Uterus (tissue), 2 donors: Measurements from ENCODE around the gene SLC29A2.

Source experiments
- POLR2A ChIP-seq, 2 donors: fragments of 450-650 bp; IDR thresholded peaks; one replicate each; pipeline ENCODE4 v1.6.1; 2016; ENCODE audit warnings: antibody characterized with exemption in 2 of 2, mild to moderate bottlenecking in 1 of 2, moderate library complexity in 1 of 2
- TF ChIP-seq, protein P1 (sequence below), 4 experiments: fragments of 200-600 bp in 2 of 4; fragments of 450-650 bp in 2 of 4; sonication (generic) in 2 of 4; IDR thresholded peaks; one replicate each; pipeline ENCODE4 v1.5.1; 2016 to 2019; ENCODE audit warnings: antibody characterized with exemption in 4 of 4, mild to moderate bottlenecking in 2 of 4, moderate library complexity in 1 of 4

DNA sequence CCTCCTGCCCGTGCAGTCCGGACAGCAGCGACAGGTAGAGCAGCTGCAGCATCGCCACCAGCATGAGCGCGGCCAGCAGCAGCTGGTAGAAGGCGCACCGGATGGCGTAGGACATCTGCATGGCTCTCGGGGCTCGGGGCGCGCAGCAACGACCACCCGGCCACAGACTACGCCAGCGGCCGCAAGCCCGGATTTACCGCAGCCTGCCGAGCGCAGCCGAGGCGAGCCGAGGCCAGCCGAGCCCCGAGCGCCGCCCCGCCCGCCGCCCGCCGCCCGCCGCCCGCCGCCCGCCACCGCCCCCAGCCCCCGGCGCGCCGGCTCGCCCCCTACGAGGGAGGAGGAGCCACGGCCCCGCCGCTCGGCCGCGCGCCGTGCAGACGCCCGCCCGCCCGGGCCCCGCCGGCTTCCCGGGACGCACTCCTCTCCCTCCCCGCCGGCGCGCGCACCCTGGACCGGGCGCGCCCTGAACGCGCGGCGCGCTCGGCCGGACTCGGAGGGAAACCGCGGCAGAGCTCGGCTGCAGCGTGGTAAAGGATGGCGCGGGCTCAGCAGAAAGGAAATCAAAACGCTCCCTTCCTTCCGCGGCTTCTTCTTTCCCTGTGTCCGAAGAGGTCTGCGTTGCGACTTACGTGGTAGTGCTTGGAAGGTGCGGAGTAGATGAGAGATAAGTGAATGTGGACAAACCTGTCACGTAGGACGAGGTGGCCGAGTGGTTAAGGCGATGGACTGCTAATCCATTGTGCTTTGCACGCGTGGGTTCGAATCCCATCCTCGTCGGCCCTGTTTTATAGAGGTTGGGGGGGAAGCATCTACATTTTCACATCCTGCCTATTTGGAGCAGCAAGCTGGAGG lies 23.9 kb downstream of the SLC29A2 start, which contains the start of gene B4GAT1:
- TF ChIP-seq, protein P1, sequence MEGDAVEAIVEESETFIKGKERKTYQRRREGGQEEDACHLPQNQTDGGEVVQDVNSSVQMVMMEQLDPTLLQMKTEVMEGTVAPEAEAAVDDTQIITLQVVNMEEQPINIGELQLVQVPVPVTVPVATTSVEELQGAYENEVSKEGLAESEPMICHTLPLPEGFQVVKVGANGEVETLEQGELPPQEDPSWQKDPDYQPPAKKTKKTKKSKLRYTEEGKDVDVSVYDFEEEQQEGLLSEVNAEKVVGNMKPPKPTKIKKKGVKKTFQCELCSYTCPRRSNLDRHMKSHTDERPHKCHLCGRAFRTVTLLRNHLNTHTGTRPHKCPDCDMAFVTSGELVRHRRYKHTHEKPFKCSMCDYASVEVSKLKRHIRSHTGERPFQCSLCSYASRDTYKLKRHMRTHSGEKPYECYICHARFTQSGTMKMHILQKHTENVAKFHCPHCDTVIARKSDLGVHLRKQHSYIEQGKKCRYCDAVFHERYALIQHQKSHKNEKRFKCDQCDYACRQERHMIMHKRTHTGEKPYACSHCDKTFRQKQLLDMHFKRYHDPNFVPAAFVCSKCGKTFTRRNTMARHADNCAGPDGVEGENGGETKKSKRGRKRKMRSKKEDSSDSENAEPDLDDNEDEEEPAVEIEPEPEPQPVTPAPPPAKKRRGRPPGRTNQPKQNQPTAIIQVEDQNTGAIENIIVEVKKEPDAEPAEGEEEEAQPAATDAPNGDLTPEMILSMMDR (IDR thresholded peaks at IDR 0.05): peak in 2 of 4 experiments; percentile 2 to 10
- TF ChIP-seq POLR2A (IDR thresholded peaks at IDR 0.05): peak in 1 of 2 donors; percentile 51
